Peyer's patch (tissue), 4 donors: Measurements from ENCODE around the gene RASA1.
"Not testable (repeated sequence)": the region's sequence is repeated elsewhere in the genome, so short reads cannot be mapped to it uniquely, and the experiment has no call there.

Experiments used
- CTCF ChIP-seq, 6 experiments: fragments of 450-650 bp in 4 of 6; fragments of 200-600 bp in 2 of 6; sonication (generic) in 1 of 6; IDR thresholded peaks; one replicate each; pipeline ENCODE4 v1.5.1; 2017 to 2019; ENCODE audit warnings: antibody characterized with exemption in 6 of 6, mild to moderate bottlenecking in 3 of 6, moderate library complexity in 1 of 6
- POLR2A ChIP-seq, 2 donors: fragments of 450-650 bp; IDR thresholded peaks; one replicate each; pipeline ENCODE4 v1.5.1; 2017; ENCODE audit warnings: antibody characterized with exemption in 2 of 2, mild to moderate bottlenecking in 2 of 2, moderate library complexity in 2 of 2

GRCh38 chr5:87287266-87287665 lies 19.6 kb downstream of the RASA1 start:
- not testable (repeated sequence) for TF ChIP-seq CTCF, POLR2A (IDR thresholded peaks at IDR 0.05)
